Upper lobe of left lung (tissue), 4 donors: ENCODE measurements around the gene GNB3.

Experiments
- EP300 ChIP-seq, 4 donors: sonication (generic); formaldehyde crosslinking; IDR thresholded peaks; one replicate each; pipeline ENCODE4 v1.5.1; 2017; ENCODE audit warnings: antibody characterized with exemption in 4 of 4, control low read depth in 2 of 4
- POLR2AphosphoS5 ChIP-seq, 2 donors: sonication (generic); formaldehyde crosslinking; IDR thresholded peaks; one replicate each; pipeline ENCODE4 v1.5.1; 2017; ENCODE audit warnings: antibody characterized with exemption in 2 of 2
- TF ChIP-seq, protein P1 (sequence below), 6 experiments: fragments of 450-650 bp in 4 of 6; fragments of 200-600 bp in 2 of 6; sonication (generic) in 2 of 6; IDR thresholded peaks; one replicate each; pipeline ENCODE4 v1.5.1; 2016 to 2019; ENCODE audit warnings: antibody characterized with exemption in 6 of 6

DNA sequence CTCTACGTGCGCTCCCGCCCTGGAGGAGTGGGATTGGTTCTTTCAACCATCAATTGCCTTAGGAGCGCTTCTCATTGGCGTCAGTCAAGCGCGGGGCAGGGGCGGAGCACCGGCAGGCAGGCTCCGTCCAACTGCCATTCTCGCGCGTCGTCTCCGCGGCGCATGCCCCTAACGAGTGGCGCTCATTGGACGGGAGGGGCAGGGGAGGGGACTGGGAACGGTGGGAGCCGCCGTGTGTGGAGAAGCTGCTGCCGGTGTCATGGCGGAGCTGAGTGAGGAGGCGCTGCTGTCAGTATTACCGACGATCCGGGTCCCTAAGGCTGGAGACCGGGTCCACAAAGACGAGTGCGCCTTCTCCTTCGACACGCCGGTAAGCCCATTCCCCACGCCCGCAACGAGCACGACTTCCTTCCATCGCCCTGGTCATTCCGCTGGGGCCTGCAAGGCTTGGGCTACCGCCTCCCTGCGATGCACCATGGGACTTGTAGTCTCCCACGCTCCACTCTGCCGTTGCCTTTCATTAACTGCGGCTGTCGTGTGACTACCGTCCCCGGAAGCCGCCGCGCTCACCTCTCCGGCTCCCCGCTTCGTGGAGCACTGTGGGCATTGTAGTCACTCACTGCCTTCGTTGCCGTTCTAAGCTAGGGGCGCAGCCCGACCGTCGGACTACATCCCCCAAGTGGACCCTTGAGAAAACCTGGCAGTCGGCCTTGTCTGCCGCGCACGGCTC is 11.4 kb downstream of the GNB3 start, which contains the start of gene USP5:
- TF ChIP-seq, protein P1, sequence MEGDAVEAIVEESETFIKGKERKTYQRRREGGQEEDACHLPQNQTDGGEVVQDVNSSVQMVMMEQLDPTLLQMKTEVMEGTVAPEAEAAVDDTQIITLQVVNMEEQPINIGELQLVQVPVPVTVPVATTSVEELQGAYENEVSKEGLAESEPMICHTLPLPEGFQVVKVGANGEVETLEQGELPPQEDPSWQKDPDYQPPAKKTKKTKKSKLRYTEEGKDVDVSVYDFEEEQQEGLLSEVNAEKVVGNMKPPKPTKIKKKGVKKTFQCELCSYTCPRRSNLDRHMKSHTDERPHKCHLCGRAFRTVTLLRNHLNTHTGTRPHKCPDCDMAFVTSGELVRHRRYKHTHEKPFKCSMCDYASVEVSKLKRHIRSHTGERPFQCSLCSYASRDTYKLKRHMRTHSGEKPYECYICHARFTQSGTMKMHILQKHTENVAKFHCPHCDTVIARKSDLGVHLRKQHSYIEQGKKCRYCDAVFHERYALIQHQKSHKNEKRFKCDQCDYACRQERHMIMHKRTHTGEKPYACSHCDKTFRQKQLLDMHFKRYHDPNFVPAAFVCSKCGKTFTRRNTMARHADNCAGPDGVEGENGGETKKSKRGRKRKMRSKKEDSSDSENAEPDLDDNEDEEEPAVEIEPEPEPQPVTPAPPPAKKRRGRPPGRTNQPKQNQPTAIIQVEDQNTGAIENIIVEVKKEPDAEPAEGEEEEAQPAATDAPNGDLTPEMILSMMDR (IDR thresholded peaks at IDR 0.05) = peak in 3 of 6 experiments; percentile 13 to 29 (median 24)
- TF ChIP-seq POLR2AphosphoS5 (IDR thresholded peaks at IDR 0.05) (peak; percentile 60 to 87), EP300 (IDR thresholded peaks at IDR 0.05) (no peak)
